Measurements from ENCODE around the gene MMP1.

MMP1 gene

GRCh38 chr11:102788334-102788995 is 9.5 kb downstream of the MMP1 start:
- Histone ChIP-seq H3K4me1 (ENCODE audit: control insufficient read depth, insufficient read depth, low read length) (no peaks in the 10 kb centered on the region), H3K9me3 (ENCODE audit: control insufficient read depth, low read length) (no peaks in the 10 kb centered on the region), H3K4me3 (ENCODE audit: insufficient read depth, low read depth, low read length) (no peak overlapping the region), H3K27ac (ENCODE audit: insufficient read depth, low read depth, low read length, poor library complexity, severe bottlenecking) (no peak overlapping the region), H3K36me3 (ENCODE audit: control insufficient read depth, insufficient read depth, low read length) (no peaks in the 10 kb centered on the region), H3K27me3 (ENCODE audit: control insufficient read depth, insufficient read depth, low read length, poor library complexity, severe bottlenecking) (no peaks in the 10 kb centered on the region)
- WGBS, 2 experiments: 92 to 95% methylated on average over 8 of the region's 8 CpGs

- no peaks in the 10 kb centered on the region for H3K9me3 ChIP-seq (ENCODE audit: control insufficient read depth, low read length)
- 90 to 93% methylated on average over 2 to 3 of the region's 3 CpGs for WGBS, 2 experiments
- no peaks in the 10 kb centered on the region for H3K36me3 ChIP-seq (ENCODE audit: control insufficient read depth, insufficient read depth, low read length)
- no peaks in the 10 kb centered on the region for H3K4me1 ChIP-seq (ENCODE audit: control insufficient read depth, insufficient read depth, low read length)
- H3K27ac ChIP-seq (ENCODE audit: insufficient read depth, low read depth, low read length, poor library complexity, severe bottlenecking): no peak overlapping the region
- H3K4me3 ChIP-seq (ENCODE audit: insufficient read depth, low read depth, low read length): no peak overlapping the region
- no peaks in the 10 kb centered on the region for H3K27me3 ChIP-seq (ENCODE audit: control insufficient read depth, insufficient read depth, low read length, poor library complexity, severe bottlenecking)
Measured at GRCh38 chr11:102784380-102784779, 13.6 kb downstream of the MMP1 start.

- Histone ChIP-seq H3K4me1 (ENCODE audit: control insufficient read depth, insufficient read depth, low read length) (no peaks in the 10 kb centered on the region), H3K4me3 (ENCODE audit: insufficient read depth, low read depth, low read length) (no peak overlapping the region), H3K27me3 (ENCODE audit: control insufficient read depth, insufficient read depth, low read length, poor library complexity, severe bottlenecking) (no peaks in the 10 kb centered on the region), H3K9me3 (ENCODE audit: control insufficient read depth, low read length) (no peaks in the 10 kb centered on the region), H3K27ac (ENCODE audit: insufficient read depth, low read depth, low read length, poor library complexity, severe bottlenecking) (no peak overlapping the region), H3K36me3 (ENCODE audit: control insufficient read depth, insufficient read depth, low read length) (no peaks in the 10 kb centered on the region)
- 95 to 97% methylated on average over 2 of the region's 2 CpGs for WGBS, 2 experiments
Measured at GRCh38 chr11:102783720-102784119, 14.2 kb downstream of the MMP1 start.

GRCh38 chr11:102783016-102783415 is 14.9 kb downstream of the MMP1 start:
- H3K9me3 ChIP-seq (ENCODE audit: control insufficient read depth, low read length): no peaks in the 10 kb centered on the region
- no peaks in the 10 kb centered on the region for H3K4me1 ChIP-seq (ENCODE audit: control insufficient read depth, insufficient read depth, low read length)
- H3K27ac ChIP-seq (ENCODE audit: insufficient read depth, low read depth, low read length, poor library complexity, severe bottlenecking): no peak overlapping the region
- no peaks in the 10 kb centered on the region for H3K36me3 ChIP-seq (ENCODE audit: control insufficient read depth, insufficient read depth, low read length)
- no peak overlapping the region for H3K4me3 ChIP-seq (ENCODE audit: insufficient read depth, low read depth, low read length)
- no peaks in the 10 kb centered on the region for H3K27me3 ChIP-seq (ENCODE audit: control insufficient read depth, insufficient read depth, low read length, poor library complexity, severe bottlenecking)

- WGBS, 2 experiments: 85 to 98% methylated on average over 2 of the region's 2 CpGs
Measured at GRCh38 chr11:102781676-102782075, 16.3 kb downstream of the MMP1 start.

GRCh38 chr11:102780491-102780918 is 17.5 kb downstream of the MMP1 start, which contains the start of gene MMP10:
TSS of gene MMP10 (minus strand) at chr11:102780628. CDS start at chr11:102780591, 37 bp downstream.
- WGBS, 2 experiments: 54 to 76% methylated on average over 2 of the region's 2 CpGs
- Histone ChIP-seq H3K4me3 (ENCODE audit: insufficient read depth, low read depth, low read length) (no peak within 1 kb of the TSS), H3K27ac (ENCODE audit: insufficient read depth, low read depth, low read length, poor library complexity, severe bottlenecking) (no peak within 1 kb of the TSS), H3K27me3 (ENCODE audit: control insufficient read depth, insufficient read depth, low read length, poor library complexity, severe bottlenecking) (no peaks in the 10 kb centered on the region), H3K4me1 (ENCODE audit: control insufficient read depth, insufficient read depth, low read length) (no peaks in the 10 kb centered on the region), H3K9me3 (ENCODE audit: control insufficient read depth, low read length) (no peaks in the 10 kb centered on the region), H3K36me3 (ENCODE audit: control insufficient read depth, insufficient read depth, low read length) (no peaks in the 10 kb centered on the region)

More at GRCh38 chr11:102781676-102782075, 16.3 kb downstream of the MMP1 start:
- Histone ChIP-seq H3K36me3 (ENCODE audit: control insufficient read depth, insufficient read depth, low read length) (no peaks in the 10 kb centered on the region), H3K4me1 (ENCODE audit: control insufficient read depth, insufficient read depth, low read length) (no peaks in the 10 kb centered on the region), H3K27me3 (ENCODE audit: control insufficient read depth, insufficient read depth, low read length, poor library complexity, severe bottlenecking) (no peaks in the 10 kb centered on the region), H3K27ac (ENCODE audit: insufficient read depth, low read depth, low read length, poor library complexity, severe bottlenecking) (no peak overlapping the region), H3K4me3 (ENCODE audit: insufficient read depth, low read depth, low read length) (no peak overlapping the region), H3K9me3 (ENCODE audit: control insufficient read depth, low read length) (no peaks in the 10 kb centered on the region)

GRCh38 chr11:102776454-102776853 is 21.5 kb downstream of the MMP1 start:
- Histone ChIP-seq H3K27me3 (ENCODE audit: control insufficient read depth, insufficient read depth, low read length, poor library complexity, severe bottlenecking) (no peaks in the 10 kb centered on the region), H3K4me1 (ENCODE audit: control insufficient read depth, insufficient read depth, low read length) (no peaks in the 10 kb centered on the region), H3K36me3 (ENCODE audit: control insufficient read depth, insufficient read depth, low read length) (no peaks in the 10 kb centered on the region), H3K9me3 (ENCODE audit: control insufficient read depth, low read length) (no peaks in the 10 kb centered on the region), H3K27ac (ENCODE audit: insufficient read depth, low read depth, low read length, poor library complexity, severe bottlenecking) (no peak overlapping the region), H3K4me3 (ENCODE audit: insufficient read depth, low read depth, low read length) (no peak overlapping the region)
- WGBS, 2 experiments: 92 to 96% methylated on average over 5 of the region's 5 CpGs

GRCh38 chr11:102773386-102773785 is 24.6 kb downstream of the MMP1 start:
- 93 to 94% methylated on average over 4 of the region's 4 CpGs for WGBS, 2 experiments
- Histone ChIP-seq H3K27ac (ENCODE audit: insufficient read depth, low read depth, low read length, poor library complexity, severe bottlenecking) (no peak overlapping the region), H3K4me1 (ENCODE audit: control insufficient read depth, insufficient read depth, low read length) (no peaks in the 10 kb centered on the region), H3K36me3 (ENCODE audit: control insufficient read depth, insufficient read depth, low read length) (no peaks in the 10 kb centered on the region), H3K9me3 (ENCODE audit: control insufficient read depth, low read length) (no peaks in the 10 kb centered on the region), H3K27me3 (ENCODE audit: control insufficient read depth, insufficient read depth, low read length, poor library complexity, severe bottlenecking) (no peaks in the 10 kb centered on the region), H3K4me3 (ENCODE audit: insufficient read depth, low read depth, low read length) (no peak overlapping the region)

- no peaks in the 10 kb centered on the region for H3K36me3 ChIP-seq (ENCODE audit: control insufficient read depth, insufficient read depth, low read length)
- no peaks in the 10 kb centered on the region for H3K27me3 ChIP-seq (ENCODE audit: control insufficient read depth, insufficient read depth, low read length, poor library complexity, severe bottlenecking)
- no peak overlapping the region for H3K27ac ChIP-seq (ENCODE audit: insufficient read depth, low read depth, low read length, poor library complexity, severe bottlenecking)
- no peak overlapping the region for H3K4me3 ChIP-seq (ENCODE audit: insufficient read depth, low read depth, low read length)
- no peaks in the 10 kb centered on the region for H3K9me3 ChIP-seq (ENCODE audit: control insufficient read depth, low read length)
- 56 to 67% methylated on average over 1 of the region's 1 CpG for WGBS, 2 experiments
- no peaks in the 10 kb centered on the region for H3K4me1 ChIP-seq (ENCODE audit: control insufficient read depth, insufficient read depth, low read length)
Measured at GRCh38 chr11:102771351-102771750, 26.6 kb downstream of the MMP1 start.

- Histone ChIP-seq H3K4me1 (ENCODE audit: control insufficient read depth, insufficient read depth, low read length) (no peaks in the 10 kb centered on the region), H3K36me3 (ENCODE audit: control insufficient read depth, insufficient read depth, low read length) (no peaks in the 10 kb centered on the region), H3K27me3 (ENCODE audit: control insufficient read depth, insufficient read depth, low read length, poor library complexity, severe bottlenecking) (no peaks in the 10 kb centered on the region), H3K9me3 (ENCODE audit: control insufficient read depth, low read length) (no peaks in the 10 kb centered on the region), H3K4me3 (ENCODE audit: insufficient read depth, low read depth, low read length) (no peak overlapping the region), H3K27ac (ENCODE audit: insufficient read depth, low read depth, low read length, poor library complexity, severe bottlenecking) (no peak overlapping the region)
Measured at GRCh38 chr11:102770191-102770590, 27.8 kb downstream of the MMP1 start.

- 80 to 96% methylated on average over 17 to 18 of the region's 18 CpGs for WGBS, 2 experiments
- H3K27ac ChIP-seq (ENCODE audit: insufficient read depth, low read depth, low read length, poor library complexity, severe bottlenecking): no peak overlapping the region
- H3K27me3 ChIP-seq (ENCODE audit: control insufficient read depth, insufficient read depth, low read length, poor library complexity, severe bottlenecking): no peaks in the 10 kb centered on the region
- H3K4me3 ChIP-seq (ENCODE audit: insufficient read depth, low read depth, low read length): no peak overlapping the region
- H3K4me1 ChIP-seq (ENCODE audit: control insufficient read depth, insufficient read depth, low read length): no peaks in the 10 kb centered on the region
- H3K9me3 ChIP-seq (ENCODE audit: control insufficient read depth, low read length): no peaks in the 10 kb centered on the region
- no peaks in the 10 kb centered on the region for H3K36me3 ChIP-seq (ENCODE audit: control insufficient read depth, insufficient read depth, low read length)
Measured at GRCh38 chr11:102767800-102768199, 30.2 kb downstream of the MMP1 start.

All from ectodermal cell (in vitro differentiated cells).